H9 (cell line): Measurements from ENCODE around the gene PLXNA2. TPM values are rescaled to one million over a fixed set of nuclear protein-coding genes. Genes with fewer than 3 reads are reported as not detected.

Experiments
- DNase-seq: peaks from one replicate; pipeline ENCODE4 v3.0.0-alpha.2; 2017
- H2AFZ ChIP-seq: one replicate; pipeline ENCODE4 v1.6.1; 2013; ENCODE audit warnings: mild to moderate bottlenecking, low read length, control low read depth, moderate library complexity
- H2AK5ac ChIP-seq: 2 replicates; pipeline ENCODE4 v1.6.1; 2013; ENCODE audit warnings: low read length, control low read depth, mixed read lengths; ENCODE audit not compliant: insufficient read length
- H2BK120ac ChIP-seq: one replicate; pipeline ENCODE4 v1.6.1; 2013; ENCODE audit warnings: low read depth, mild to moderate bottlenecking, low read length, control low read depth, inconsistent platforms; ENCODE audit not compliant: poor library complexity, severe bottlenecking
- H2BK12ac ChIP-seq: 2 replicates; pipeline ENCODE4 v1.6.1; 2013; ENCODE audit warnings: low read length, control low read depth, mixed read lengths, low read depth; ENCODE audit not compliant: insufficient read length
- H2BK15ac ChIP-seq: 2 replicates; pipeline ENCODE4 v1.6.1; 2013; ENCODE audit warnings: low read depth, low read length, control low read depth
- H2BK20ac ChIP-seq: one replicate; pipeline ENCODE4 v1.6.1; 2013; ENCODE audit warnings: low read depth, mild to moderate bottlenecking, low read length, control low read depth, inconsistent platforms; ENCODE audit not compliant: poor library complexity, severe bottlenecking
- H2BK5ac ChIP-seq: 2 replicates; pipeline ENCODE4 v1.6.1; 2013; ENCODE audit warnings: low read length, control low read depth, mixed read lengths; ENCODE audit not compliant: insufficient read length
- H3K14ac ChIP-seq: 2 replicates; pipeline ENCODE4 v1.6.1; 2013; ENCODE audit warnings: low read length, control low read depth; ENCODE audit not compliant: insufficient read depth
- H3K18ac ChIP-seq: 2 replicates; pipeline ENCODE4 v1.6.1; 2013; ENCODE audit warnings: low read depth, mild to moderate bottlenecking, mixed read lengths, low read length, control low read depth; ENCODE audit not compliant: insufficient read length
- H3K23ac ChIP-seq: 2 replicates; pipeline ENCODE4 v1.6.1; 2013; ENCODE audit warnings: low read length, control low read depth, mixed read lengths, low read depth; ENCODE audit not compliant: insufficient read length
- H3K23me2 ChIP-seq: 2 replicates; pipeline ENCODE4 v1.6.1; 2013; ENCODE audit warnings: low read depth, mild to moderate bottlenecking, mixed read lengths, low read length, control low read depth; ENCODE audit not compliant: insufficient read length, poor library complexity, severe bottlenecking
- H3K27ac ChIP-seq: 2 replicates; pipeline ENCODE4 v1.5.1; 2013; ENCODE audit warnings: low read length, control low read depth, mixed read lengths, low read depth; ENCODE audit not compliant: insufficient read length
- H3K27me3 ChIP-seq: 2 replicates; pipeline ENCODE4 v1.6.1; 2013; ENCODE audit warnings: low read length, control low read depth, inconsistent platforms; ENCODE audit not compliant: insufficient read depth
- H3K4ac ChIP-seq: 2 replicates; pipeline ENCODE4 v1.6.1; 2013; ENCODE audit warnings: low read depth, mild to moderate bottlenecking, control low read depth, inconsistent platforms, low read length, moderate library complexity
- H3K4me1 ChIP-seq: 2 replicates; pipeline ENCODE4 v1.6.1; 2013; ENCODE audit warnings: low read length, control low read depth, inconsistent platforms; ENCODE audit not compliant: insufficient read depth
- H3K4me2 ChIP-seq: 2 replicates; pipeline ENCODE4 v1.6.1; 2013; ENCODE audit warnings: low read length, control low read depth, mixed read lengths; ENCODE audit not compliant: insufficient read length, insufficient read depth
- H3K56ac ChIP-seq: 2 replicates; pipeline ENCODE4 v1.6.1; 2013; ENCODE audit warnings: low read depth, mild to moderate bottlenecking, mixed read lengths, low read length, control low read depth; ENCODE audit not compliant: insufficient read length
- H3K79me1 ChIP-seq: 2 replicates; pipeline ENCODE4 v1.6.1; 2013; ENCODE audit warnings: low read depth, mild to moderate bottlenecking, moderate library complexity, low read length, control low read depth, inconsistent platforms; ENCODE audit not compliant: insufficient read depth, poor library complexity, severe bottlenecking
- H3K79me2 ChIP-seq: 2 replicates; pipeline ENCODE4 v1.6.1; 2013; ENCODE audit warnings: low read length, control low read depth, inconsistent platforms; ENCODE audit not compliant: insufficient read depth
- H3K9ac ChIP-seq: 2 replicates; pipeline ENCODE4 v1.6.1; 2013; ENCODE audit warnings: low read length, control low read depth, mixed read lengths; ENCODE audit not compliant: insufficient read length; ENCODE audit errors: extremely low read depth
- H3K9me3 ChIP-seq: one replicate; pipeline ENCODE4 v1.6.1; 2013; ENCODE audit warnings: low read depth, low read length, inconsistent platforms; ENCODE audit not compliant: control insufficient read depth
- H3T11ph ChIP-seq: one replicate; pipeline ENCODE4 v1.6.1; 2013; ENCODE audit warnings: mild to moderate bottlenecking, low read length, control low read depth, inconsistent platforms
- H4K20me1 ChIP-seq: one replicate; pipeline ENCODE4 v1.6.1; 2013; ENCODE audit not compliant: control insufficient read depth, insufficient read length, insufficient read depth
- H4K5ac ChIP-seq: 2 replicates; pipeline ENCODE4 v1.6.1; 2013; ENCODE audit warnings: low read depth, mild to moderate bottlenecking, mixed read lengths, low read length, control low read depth; ENCODE audit not compliant: insufficient read length
- H4K8ac ChIP-seq: replicated peaks from 2 replicates; pipeline ENCODE4 v1.6.1; 2013; ENCODE audit warnings: low read length, control low read depth, mixed read lengths, low read depth; ENCODE audit not compliant: insufficient read length
- H4K91ac ChIP-seq: 2 replicates; pipeline ENCODE4 v1.6.1; 2013; ENCODE audit warnings: low read depth, mild to moderate bottlenecking, moderate library complexity, mixed read lengths, low read length, control low read depth; ENCODE audit not compliant: insufficient read length
- H3K27ac Mint-ChIP-seq, 3 experiments: 2 replicates in 2 of 3; 3 replicates in 1 of 3; pipeline ENCODE4 v1.8.0; 2020 to 2021; ENCODE audit warnings: mixed read lengths in 3 of 3, mild to moderate bottlenecking in 1 of 3, moderate library complexity in 1 of 3
- H3K27me3 Mint-ChIP-seq: 2 replicates; pipeline ENCODE4 v1.8.0; 2021; ENCODE audit warnings: low read depth, mild to moderate bottlenecking, moderate library complexity, mixed read lengths
- H3K36me3 Mint-ChIP-seq, 3 experiments: 2 replicates in 2 of 3; 3 replicates in 1 of 3; pipeline ENCODE4 v1.8.0; 2020 to 2021; ENCODE audit warnings: low read depth in 3 of 3, mixed read lengths in 3 of 3; ENCODE audit not compliant: insufficient read depth in 1 of 3
- H3K4me1 Mint-ChIP-seq, 2 experiments: 2 replicates each; pipeline ENCODE4 v1.8.0; 2020; ENCODE audit warnings: mixed read lengths in 2 of 2
- H3K4me3 Mint-ChIP-seq, 2 experiments: 2 replicates in 1 of 2; 3 replicates in 1 of 2; pipeline ENCODE4 v1.8.0; 2020 to 2021; ENCODE audit warnings: mild to moderate bottlenecking in 2 of 2, mixed read lengths in 2 of 2, moderate library complexity in 1 of 2
- H3K9me3 Mint-ChIP-seq, 2 experiments: 2 replicates in 1 of 2; 3 replicates in 1 of 2; pipeline ENCODE4 v1.8.0; 2020; ENCODE audit warnings: mild to moderate bottlenecking in 2 of 2, mixed read lengths in 2 of 2, moderate library complexity in 1 of 2
- WGBS: extraction: QIAGEN DNeasy Blood & Tissue Kit; methylation state at CpG from one replicate; pipeline ENCODE4 v1.1.7; 2013; ENCODE audit warnings: missing lambda C conversion rate, low lambda C conversion rate, mixed read lengths; ENCODE audit not compliant: insufficient read length; ENCODE audit errors: extremely low coverage; 5-methylcytosine and 5-hydroxymethylcytosine counted together
- total RNA-seq: library from RNA; stranded (reverse); gene quantifications from 2 replicates; pipeline ENCODE4 v1.2.1, GENCODE V29; 2021
- TF ChIP-seq, protein P1 (sequence below): fragments of 200-600 bp; sonication (generic); conservative IDR thresholded peaks from 3 replicates; pipeline ENCODE4 v1.8.0; 2021; ENCODE audit warnings: antibody characterized with exemption, mild to moderate bottlenecking

PLXNA2 gene
- total RNA-seq, 1 experiment from 2014 or later: 0.57 TPM

DNA sequence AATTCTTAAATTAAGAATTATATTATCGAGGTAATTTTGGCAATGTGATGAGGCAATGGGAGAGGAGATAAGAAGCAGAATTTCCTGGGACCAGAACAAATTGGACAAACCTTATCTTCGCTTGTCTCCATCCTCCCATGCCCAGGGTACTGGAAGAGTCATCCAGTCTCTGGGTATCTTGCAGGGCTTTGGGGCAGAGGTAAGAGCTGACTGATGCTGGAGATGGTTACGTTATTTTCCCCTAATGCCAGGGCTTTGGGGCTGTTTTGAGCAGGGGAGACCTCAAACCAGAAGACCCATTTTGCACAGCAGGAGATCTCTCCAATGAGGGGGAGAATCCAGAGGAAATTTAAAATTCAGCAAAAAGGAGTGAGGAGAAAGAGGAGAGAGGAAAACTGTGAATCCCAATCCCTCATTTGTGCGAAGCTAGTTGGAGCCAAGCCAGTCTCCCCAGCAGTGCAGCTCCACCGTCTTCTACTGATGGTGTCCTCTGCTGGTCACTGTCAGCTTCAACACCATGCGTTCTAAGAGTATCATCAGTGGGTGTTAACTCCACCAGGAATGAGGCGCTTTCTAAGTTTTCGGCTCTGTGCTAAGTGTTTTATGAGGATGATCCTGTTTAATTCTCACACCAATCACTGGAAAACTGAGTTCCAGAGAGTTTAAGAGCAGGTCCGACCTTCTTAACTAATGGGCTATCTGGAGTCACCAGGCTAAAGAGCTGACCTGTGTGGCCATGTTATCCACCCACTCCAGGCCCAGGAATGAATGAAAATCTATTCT lies 246.5 kb downstream of the PLXNA2 start:
- peaks cover 2% of the 10 kb centered on the region for H4K20me1 ChIP-seq
- H2AK5ac ChIP-seq: no peak overlapping the region
- no peak overlapping the region for H2BK120ac ChIP-seq
- peak; percentile 81 for DNase-seq
- whole genome bisulfite sequencing: no CpG with 5 or more reads among the region's 9 CpGs
- no peak overlapping the region for H3K18ac ChIP-seq
- H3K9me3 ChIP-seq: no peaks in the 10 kb centered on the region
- TF ChIP-seq, protein P1, sequence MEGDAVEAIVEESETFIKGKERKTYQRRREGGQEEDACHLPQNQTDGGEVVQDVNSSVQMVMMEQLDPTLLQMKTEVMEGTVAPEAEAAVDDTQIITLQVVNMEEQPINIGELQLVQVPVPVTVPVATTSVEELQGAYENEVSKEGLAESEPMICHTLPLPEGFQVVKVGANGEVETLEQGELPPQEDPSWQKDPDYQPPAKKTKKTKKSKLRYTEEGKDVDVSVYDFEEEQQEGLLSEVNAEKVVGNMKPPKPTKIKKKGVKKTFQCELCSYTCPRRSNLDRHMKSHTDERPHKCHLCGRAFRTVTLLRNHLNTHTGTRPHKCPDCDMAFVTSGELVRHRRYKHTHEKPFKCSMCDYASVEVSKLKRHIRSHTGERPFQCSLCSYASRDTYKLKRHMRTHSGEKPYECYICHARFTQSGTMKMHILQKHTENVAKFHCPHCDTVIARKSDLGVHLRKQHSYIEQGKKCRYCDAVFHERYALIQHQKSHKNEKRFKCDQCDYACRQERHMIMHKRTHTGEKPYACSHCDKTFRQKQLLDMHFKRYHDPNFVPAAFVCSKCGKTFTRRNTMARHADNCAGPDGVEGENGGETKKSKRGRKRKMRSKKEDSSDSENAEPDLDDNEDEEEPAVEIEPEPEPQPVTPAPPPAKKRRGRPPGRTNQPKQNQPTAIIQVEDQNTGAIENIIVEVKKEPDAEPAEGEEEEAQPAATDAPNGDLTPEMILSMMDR: peak; percentile 88
- peaks cover 0 to 4% (median 0%) of the 10 kb centered on the region in 3 experiments; a peak in 1 of 7 replicates for H3K36me3 Mint-ChIP-seq
- H4K8ac ChIP-seq: no peak overlapping the region
- H2AFZ ChIP-seq: no peak overlapping the region
- H3K27ac ChIP-seq: no peak overlapping the region
- no peak overlapping the region for H3K56ac ChIP-seq
- H3K27ac Mint-ChIP-seq: no peak overlapping the region
- H4K91ac ChIP-seq: no peak overlapping the region
- no peak overlapping the region for H3K9ac ChIP-seq
- H4K5ac ChIP-seq: no peak overlapping the region
- H3K4ac ChIP-seq: no peak overlapping the region
- H3K27me3 Mint-ChIP-seq: peaks cover 14% of the 10 kb centered on the region
- no peak overlapping the region for H2BK12ac ChIP-seq
- peaks cover 26 to 28% of the 10 kb centered on the region in 2 experiments for H3K4me1 Mint-ChIP-seq
- H3K23ac ChIP-seq: no peak overlapping the region
- no peak overlapping the region for H2BK20ac ChIP-seq
- H2BK5ac ChIP-seq: no peak overlapping the region
- H3K27me3 ChIP-seq: no peaks in the 10 kb centered on the region
- no peak overlapping the region for H3T11ph ChIP-seq
- H3K4me2 ChIP-seq: no peak overlapping the region
- peaks cover 2% of the 10 kb centered on the region; the same call in 1 of the 2 replicates for H3K4me1 ChIP-seq
- no peaks in the 10 kb centered on the region for H3K79me1 ChIP-seq
- no peaks in the 10 kb centered on the region for H3K79me2 ChIP-seq
- no peak overlapping the region for H3K4me3 Mint-ChIP-seq
- no peaks in the 10 kb centered on the region for H3K23me2 ChIP-seq
- peaks cover 4 to 7% of the 10 kb centered on the region in 2 experiments; a peak in 3 of 5 replicates for H3K9me3 Mint-ChIP-seq
- H3K14ac ChIP-seq: no peak overlapping the region
- no peak overlapping the region for H2BK15ac ChIP-seq
